Globus pallidus (tissue), 1 donor: ENCODE measurements around the gene SMC6.

Source experiments
- DNase-seq: peaks from one replicate; pipeline ENCODE4 v3.0.0-alpha.2; 2015; ENCODE audit warnings: low spot score

Gene SMC6

GRCh38 chr2:17615728-17616351 lies 137.8 kb downstream of the SMC6 start:
- DNase-seq = no peak

DNA sequence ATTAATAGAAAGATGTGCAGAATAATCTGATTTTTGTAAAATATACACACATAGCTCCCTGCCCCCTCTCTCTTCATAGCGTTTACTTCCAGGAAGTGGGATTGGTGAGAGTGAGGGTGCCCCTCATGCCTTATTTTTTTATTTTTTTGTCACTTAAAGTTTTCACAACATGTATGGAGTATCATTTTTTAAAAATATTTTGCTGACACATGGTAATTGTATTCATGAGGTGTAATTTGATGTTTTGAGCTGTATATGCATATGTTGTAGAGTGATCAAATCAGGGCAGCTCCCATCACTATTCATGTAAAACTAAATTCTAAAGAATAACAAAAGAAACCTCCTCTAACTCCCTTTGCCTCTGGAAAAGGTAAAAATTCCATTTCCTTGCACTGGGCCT lies 138.5 kb downstream of the SMC6 start:
- no peak for DNase-seq

DNA sequence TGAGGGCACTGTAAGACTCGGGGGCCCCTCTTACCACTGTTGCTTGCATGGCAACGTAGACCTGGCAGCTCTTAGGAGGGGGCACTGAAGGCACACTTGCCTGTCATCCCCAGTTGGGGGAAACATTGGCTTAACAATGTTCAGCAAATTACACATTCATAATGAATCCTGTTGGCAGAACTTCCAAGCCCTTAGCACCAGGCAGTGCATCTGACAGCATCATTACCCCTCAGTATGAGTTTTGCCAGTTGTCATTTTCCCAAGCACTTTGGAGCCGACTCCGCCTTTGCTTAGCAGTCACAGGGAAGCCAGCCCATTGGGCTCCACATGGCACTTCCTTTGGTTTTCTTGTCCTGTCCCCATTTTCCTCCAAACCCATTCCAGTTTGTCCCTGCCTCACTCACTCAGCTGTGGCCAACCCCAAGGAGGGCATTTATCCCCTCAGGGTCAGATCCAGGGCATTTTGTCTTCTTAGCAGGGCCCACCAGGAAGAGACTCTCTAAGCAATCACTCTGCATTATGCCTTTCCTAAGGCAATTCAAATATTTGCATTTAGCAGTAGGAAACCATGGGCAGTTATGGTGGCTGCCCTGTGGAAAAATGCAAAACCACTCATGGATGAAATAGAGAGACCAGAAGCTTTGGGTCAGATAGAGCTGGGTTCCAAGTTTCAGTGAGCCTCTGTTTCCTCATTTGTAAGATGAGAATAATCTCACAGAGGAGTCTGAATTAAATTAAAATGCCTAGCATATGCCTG lies 139.3 kb downstream of the SMC6 start:
- DNase-seq = no peak
